SK-N-MC (cell line): ENCODE measurements around the gene DNAJC7.
"Not testable (repeated sequence)": the region's sequence is repeated elsewhere in the genome, so short reads cannot be mapped to it uniquely, and the experiment has no call there.

Experiments
- DNase-seq: peaks from one replicate; pipeline ENCODE4 v3.0.0-alpha.2; 2011; ENCODE audit warnings: low read depth, low spot score
- H3K27ac ChIP-seq: fragments of 200-600 bp; sonication (generic); 2 replicates; pipeline ENCODE4 v1.5.1; 2016; ENCODE audit warnings: mixed run types
- H3K36me3 ChIP-seq: fragments of 200-600 bp; sonication (generic); 2 replicates; pipeline ENCODE4 v1.6.1; 2017; ENCODE audit warnings: antibody characterized with exemption, low read length, mixed read lengths; ENCODE audit not compliant: insufficient read depth
- H3K4me3 ChIP-seq: fragments of 200-600 bp; sonication (generic); 2 replicates; pipeline ENCODE4 v1.5.1; 2016
- H3K9ac ChIP-seq: fragments of 200-600 bp; sonication (generic); 2 replicates; pipeline ENCODE4 v1.8.0; 2017; ENCODE audit warnings: mixed run types, mixed read lengths; ENCODE audit not compliant: insufficient read length
- H3K9me3 ChIP-seq: fragments of 200-600 bp; sonication (generic); 2 replicates; pipeline ENCODE4 v1.6.1; 2017; ENCODE audit warnings: low read depth, mild to moderate bottlenecking, antibody characterized with exemption, low read length, moderate library complexity, mixed read lengths
- EZH2 ChIP-seq: fragments of 200-600 bp; sonication (generic); IDR thresholded peaks from one replicate; pipeline ENCODE4 v1.6.1; 2017; ENCODE audit warnings: antibody characterized with exemption
- FOXP2 ChIP-seq: optimal IDR thresholded peaks from 2 replicates; pipeline ENCODE3; 2011; ENCODE audit warnings: mild to moderate bottlenecking, moderate library complexity; ENCODE audit not compliant: insufficient read depth; ENCODE audit errors: extremely low read length, control extremely low read depth
- POLR2AphosphoS5 ChIP-seq: IDR thresholded peaks from 2 replicates; pipeline ENCODE4 v1.6.1; 2012; ENCODE audit warnings: mild to moderate bottlenecking, low read depth, low read length, borderline replicate concordance

The DNAJC7 gene

GRCh38 chr17:41942626-41943373 is 74.4 kb downstream of the DNAJC7 start:
- no peak overlapping the region for H3K4me3 ChIP-seq
- DNase-seq = no peak
- no peaks in the 10 kb centered on the region for H3K9me3 ChIP-seq
- TF ChIP-seq POLR2AphosphoS5 (no peak), EZH2 (no peak), FOXP2 (no peak)
- no peaks in the 10 kb centered on the region for H3K36me3 ChIP-seq
- H3K9ac ChIP-seq = no peak overlapping the region
- no peak overlapping the region for H3K27ac ChIP-seq

- TF ChIP-seq EZH2 (no peak), POLR2AphosphoS5 (no peak), FOXP2 (no peak)
- no peak overlapping the region for H3K27ac ChIP-seq
- H3K36me3 ChIP-seq = no peaks in the 10 kb centered on the region
- H3K4me3 ChIP-seq = no peak overlapping the region
- no peak for DNase-seq
- H3K9me3 ChIP-seq = no peaks in the 10 kb centered on the region
- no peak overlapping the region for H3K9ac ChIP-seq
These were observed 76.1 kb downstream of the DNAJC7 start for GRCh38 chr17:41941168-41941567.

GRCh38 chr17:41939693-41940090 is 77.5 kb downstream of the DNAJC7 start:
- no peaks in the 10 kb centered on the region for H3K9me3 ChIP-seq
- DNase-seq = no peak
- H3K36me3 ChIP-seq = no peaks in the 10 kb centered on the region
- no peak overlapping the region for H3K27ac ChIP-seq
- no peak overlapping the region for H3K9ac ChIP-seq
- no peak overlapping the region for H3K4me3 ChIP-seq
- TF ChIP-seq FOXP2 (no peak), EZH2 (no peak), POLR2AphosphoS5 (no peak)

GRCh38 chr17:41939044-41939692 is 78.1 kb downstream of the DNAJC7 start:
- TF ChIP-seq EZH2 (no peak), POLR2AphosphoS5 (no peak), FOXP2 (no peak)

GRCh38 chr17:41937970-41938954 is 79.0 kb downstream of the DNAJC7 start:
- Histone ChIP-seq H3K36me3 (no peaks in the 10 kb centered on the region), H3K27ac (no peak overlapping the region), H3K9ac (no peak overlapping the region), H3K9me3 (no peaks in the 10 kb centered on the region), H3K4me3 (no peak overlapping the region)
- TF ChIP-seq EZH2 (no peak), POLR2AphosphoS5 (no peak), FOXP2 (no peak)
- DNase-seq = no peak

More at GRCh38 chr17:41939044-41939692, 78.1 kb downstream of the DNAJC7 start:
- Histone ChIP-seq H3K27ac (no peak overlapping the region), H3K9me3 (no peaks in the 10 kb centered on the region), H3K36me3 (no peaks in the 10 kb centered on the region), H3K4me3 (no peak overlapping the region), H3K9ac (no peak overlapping the region)
- DNase-seq = no peak

- H3K36me3 ChIP-seq = no peaks in the 10 kb centered on the region
- no peak overlapping the region for H3K27ac ChIP-seq
- TF ChIP-seq POLR2AphosphoS5 (no peak), EZH2 (no peak), FOXP2 (no peak)
- DNase-seq = no peak
- H3K9me3 ChIP-seq = no peaks in the 10 kb centered on the region
- H3K9ac ChIP-seq = no peak overlapping the region
- H3K4me3 ChIP-seq = no peak overlapping the region
These were observed 81.6 kb downstream of the DNAJC7 start for GRCh38 chr17:41935641-41936040.

GRCh38 chr17:41932816-41933389 is 84.3 kb downstream of the DNAJC7 start:
- H3K9me3 ChIP-seq = no peaks in the 10 kb centered on the region
- TF ChIP-seq EZH2 (no peak), POLR2AphosphoS5 (no peak), FOXP2 (no peak)
- DNase-seq = no peak
- H3K36me3 ChIP-seq = no peaks in the 10 kb centered on the region
- no peak overlapping the region for H3K27ac ChIP-seq
- no peak overlapping the region for H3K4me3 ChIP-seq
- no peak overlapping the region for H3K9ac ChIP-seq

- H3K9ac ChIP-seq, H3K4me3 ChIP-seq, DNase-seq, H3K36me3 ChIP-seq, H3K27ac ChIP-seq, H3K9me3 ChIP-seq: not testable (repeated sequence)
These were observed 85.5 kb downstream of the DNAJC7 start for GRCh38 chr17:41931715-41932114.

GRCh38 chr17:41930833-41931156 is 86.4 kb downstream of the DNAJC7 start:
- not testable (repeated sequence) for H3K9ac ChIP-seq, DNase-seq, H3K9me3 ChIP-seq, H3K36me3 ChIP-seq, H3K27ac ChIP-seq
- H3K4me3 ChIP-seq = peak overlapping the region; percentile 98
